CD4-positive, alpha-beta T cell treated with Interleukin-21 for 1 hour (primary cell): ENCODE measurements around the gene CCDC158.
"Not testable (repeated sequence)": the region's sequence is repeated elsewhere in the genome, so short reads cannot be mapped to it uniquely, and the experiment has no call there.

Experiments used
- DNase-seq: peaks from one replicate; pipeline ENCODE4 v3.0.0-alpha.2; 2020

Gene CCDC158

GRCh38 chr4:76364763-76365162, 56.2 kb downstream of the CCDC158 start:
- no peak for DNase-seq

- DNase-seq = no peak
Observed at GRCh38 chr4:76363556-76364290, 57.2 kb downstream of the CCDC158 start.

- no peak for DNase-seq
Observed at GRCh38 chr4:76361689-76362412, 59.1 kb downstream of the CCDC158 start.

GRCh38 chr4:76359881-76360466, 61.0 kb downstream of the CCDC158 start:
- DNase-seq = not testable (repeated sequence)

- DNase-seq = no peak
Observed at GRCh38 chr4:76357981-76358380, 63.0 kb downstream of the CCDC158 start.

GRCh38 chr4:76354517-76355473, 66.1 kb downstream of the CCDC158 start:
- DNase-seq = peak; percentile 50

- DNase-seq = no peak
Observed at GRCh38 chr4:76342803-76343202, 78.1 kb downstream of the CCDC158 start.

- no peak for DNase-seq
Observed at GRCh38 chr4:76342191-76342590, 78.8 kb downstream of the CCDC158 start.

GRCh38 chr4:76341063-76341462, 79.9 kb downstream of the CCDC158 start:
- DNase-seq = no peak

GRCh38 chr4:76339364-76339763, 81.6 kb downstream of the CCDC158 start:
- DNase-seq = no peak

GRCh38 chr4:76334885-76335284, 86.1 kb downstream of the CCDC158 start:
- DNase-seq = no peak

GRCh38 chr4:76326515-76326914, 94.4 kb downstream of the CCDC158 start:
- DNase-seq = no peak

- DNase-seq = no peak
Observed at GRCh38 chr4:76325072-76325471, 95.9 kb downstream of the CCDC158 start.

- DNase-seq = no peak
Observed at GRCh38 chr4:76322236-76322635, 98.7 kb downstream of the CCDC158 start.

GRCh38 chr4:76316131-76316530, 104.8 kb downstream of the CCDC158 start:
- no peak for DNase-seq

GRCh38 chr4:76315267-76315918, 105.5 kb downstream of the CCDC158 start:
- DNase-seq = no peak

GRCh38 chr4:76313547-76313946, 107.4 kb downstream of the CCDC158 start:
- no peak for DNase-seq

GRCh38 chr4:76312457-76312856, 108.5 kb downstream of the CCDC158 start:
- DNase-seq = no peak

- no peak for DNase-seq
Observed at GRCh38 chr4:76311896-76312331, 109.0 kb downstream of the CCDC158 start.

GRCh38 chr4:76310683-76311082, 110.3 kb downstream of the CCDC158 start:
- DNase-seq = no peak

GRCh38 chr4:76309939-76310550, 110.9 kb downstream of the CCDC158 start:
- DNase-seq = no peak

GRCh38 chr4:76308548-76308947, 112.4 kb downstream of the CCDC158 start:
- DNase-seq = no peak
